GM23338 (cell line): ENCODE measurements around the gene PPP1R3D. TPM values are rescaled to one million over a fixed set of nuclear protein-coding genes. Genes with fewer than 3 reads are reported as not detected.
A peak's percentile ranks its signal among the peaks of the same experiment; 100 is the strongest.

ENCODE experiments used
- ATAC-seq: fragments of 200-7000 bp; cut with Tn5 transposase; 3 replicates; pipeline ENCODE4 v1.9.1; 2020
- DNase-seq: peaks from one replicate; pipeline ENCODE4 v3.0.0-alpha.2; 2015; ENCODE audit warnings: low spot score
- H2AFZ ChIP-seq: fragments of 200-600 bp; sonication (generic); 2 replicates; pipeline ENCODE4 v1.8.0; 2016; ENCODE audit warnings: antibody characterized with exemption, mild to moderate bottlenecking, moderate library complexity
- H3F3A ChIP-seq: fragments of 200-600 bp; sonication (generic); replicated peaks from 2 replicates; pipeline ENCODE4 v1.8.0; 2017; ENCODE audit warnings: antibody characterized with exemption, mixed run types, low read depth
- H3K27ac ChIP-seq: fragments of 200-600 bp; sonication (generic); 2 replicates; pipeline ENCODE4 v1.6.1; 2016; ENCODE audit warnings: low read depth
- H3K27me3 ChIP-seq: fragments of 200-600 bp; sonication (generic); 2 replicates; pipeline ENCODE4 v1.8.0; 2016; ENCODE audit warnings: mild to moderate bottlenecking, mixed run types, moderate library complexity; ENCODE audit not compliant: insufficient read depth
- H3K36me3 ChIP-seq: fragments of 200-600 bp; sonication (generic); 2 replicates; pipeline ENCODE4 v1.8.0; 2016; ENCODE audit warnings: mild to moderate bottlenecking; ENCODE audit not compliant: insufficient read depth
- H3K4me1 ChIP-seq: fragments of 200-600 bp; sonication (generic); 2 replicates; pipeline ENCODE4 v1.8.0; 2016; ENCODE audit warnings: mild to moderate bottlenecking, moderate library complexity; ENCODE audit not compliant: insufficient read depth
- H3K4me2 ChIP-seq: fragments of 200-600 bp; sonication (generic); 2 replicates; pipeline ENCODE4 v1.7.1; 2017; ENCODE audit warnings: mixed run types
- H3K4me3 ChIP-seq: fragments of 200-600 bp; sonication (generic); 2 replicates; pipeline ENCODE4 v1.6.1; 2016; ENCODE audit warnings: mixed run types
- H3K79me2 ChIP-seq: fragments of 200-600 bp; sonication (generic); replicated peaks from 2 replicates; pipeline ENCODE4 v1.8.0; 2017; ENCODE audit warnings: mild to moderate bottlenecking; ENCODE audit not compliant: insufficient read depth
- H3K9me2 ChIP-seq: fragments of 200-600 bp; sonication (generic); 2 replicates; pipeline ENCODE4 v1.8.0; 2017; ENCODE audit not compliant: insufficient read depth
- H4K20me1 ChIP-seq: fragments of 200-600 bp; sonication (generic); replicated peaks from 2 replicates; pipeline ENCODE4 v1.8.0; 2017; ENCODE audit warnings: mild to moderate bottlenecking; ENCODE audit not compliant: insufficient read depth
- H3K27ac Mint-ChIP-seq: 2 replicates; pipeline ENCODE4 v1.8.0; 2020; ENCODE audit warnings: inconsistent platforms, mild to moderate bottlenecking, moderate library complexity, mixed read lengths
- H3K27me3 Mint-ChIP-seq: 3 replicates; pipeline ENCODE4 v1.8.0; 2022; ENCODE audit warnings: low read depth, mild to moderate bottlenecking, moderate library complexity, mixed read lengths, inconsistent platforms; ENCODE audit not compliant: insufficient read depth, poor library complexity
- H3K36me3 Mint-ChIP-seq: 3 replicates; pipeline ENCODE4 v1.8.0; 2021; ENCODE audit warnings: low read depth, mild to moderate bottlenecking, inconsistent platforms, moderate library complexity, mixed read lengths
- H3K4me1 Mint-ChIP-seq: 3 replicates; pipeline ENCODE4 v1.8.0; 2020; ENCODE audit warnings: mild to moderate bottlenecking, inconsistent platforms, mixed read lengths
- H3K4me3 Mint-ChIP-seq: 3 replicates; pipeline ENCODE4 v1.8.0; 2021; ENCODE audit warnings: moderate library complexity, mild to moderate bottlenecking, inconsistent platforms, mixed read lengths
- H3K9me3 Mint-ChIP-seq: 3 replicates; pipeline ENCODE4 v1.8.0; 2020; ENCODE audit warnings: moderate library complexity, mild to moderate bottlenecking, inconsistent platforms, mixed read lengths
- CREB1 ChIP-seq: fragments of 250-450 bp; sonication (Bioruptor Pico); IDR thresholded peaks from 2 replicates; pipeline ENCODE4 v1.5.0; 2020; ENCODE audit warnings: low read depth, mild to moderate bottlenecking, moderate library complexity
- EZH2 ChIP-seq: fragments of 200-600 bp; sonication (generic); IDR thresholded peaks from one replicate; pipeline ENCODE4 v1.8.0; 2017; ENCODE audit warnings: antibody characterized with exemption, mild to moderate bottlenecking, low read depth; ENCODE audit not compliant: unreplicated experiment
- EZH2phosphoT487 ChIP-seq: fragments of 200-600 bp; sonication (generic); IDR thresholded peaks from one replicate; pipeline ENCODE4 v1.8.1; 2018; ENCODE audit warnings: antibody characterized with exemption; ENCODE audit not compliant: unreplicated experiment
- JUNB ChIP-seq: IDR thresholded peaks from one replicate; pipeline ENCODE4 v1.6.1; 2016; ENCODE audit warnings: antibody characterized with exemption; ENCODE audit not compliant: unreplicated experiment
- POLR2AphosphoS5 ChIP-seq: IDR thresholded peaks from 2 replicates; pipeline ENCODE4 v1.6.1; 2016; ENCODE audit warnings: antibody characterized with exemption, low read depth
- STAT1 ChIP-seq: IDR thresholded peaks from one replicate; pipeline ENCODE4 v1.6.1; 2016; ENCODE audit warnings: antibody characterized with exemption; ENCODE audit not compliant: unreplicated experiment
- polyA plus RNA-seq: library from polyadenylated mRNA; unstranded; fragments of >200 nt; fragmentation: Nextera tagmentation; extraction: Ambion mirVana; gene quantifications from 2 replicates; pipeline ENCODE4 v1.2.1, GENCODE V29; 2016
- total RNA-seq: library from RNA; depleted of rRNA; stranded (reverse); fragments of >200 nt; shearing (Covaris generic); gene quantifications from 2 replicates; pipeline ENCODE4 v1.2.3, GENCODE V29; 2014
- TF ChIP-seq, protein P1 (sequence below): IDR thresholded peaks from 2 replicates; pipeline ENCODE4 v1.6.1; 2016; ENCODE audit warnings: antibody characterized with exemption
- TF ChIP-seq, protein P2 (sequence below): IDR thresholded peaks from one replicate; pipeline ENCODE4 v1.6.1; 2018; ENCODE audit warnings: antibody characterized with exemption; ENCODE audit not compliant: unreplicated experiment
- TF ChIP-seq, protein P3 (sequence below), 2 experiments: fragments of 200-600 bp in 1 of 2; sonication (generic) in 1 of 2; conservative IDR thresholded peaks; 2 replicates each; pipeline versions ENCODE4 v1.5.1 to v1.6.1; 2016 to 2017; ENCODE audit warnings: antibody characterized with exemption in 2 of 2, low read depth in 2 of 2, mild to moderate bottlenecking in 2 of 2, moderate library complexity in 1 of 2

PPP1R3D gene
- total and polyA plus RNA-seq, 2 experiments from 2014 or later: 1.4 to 3.0 TPM

DNA sequence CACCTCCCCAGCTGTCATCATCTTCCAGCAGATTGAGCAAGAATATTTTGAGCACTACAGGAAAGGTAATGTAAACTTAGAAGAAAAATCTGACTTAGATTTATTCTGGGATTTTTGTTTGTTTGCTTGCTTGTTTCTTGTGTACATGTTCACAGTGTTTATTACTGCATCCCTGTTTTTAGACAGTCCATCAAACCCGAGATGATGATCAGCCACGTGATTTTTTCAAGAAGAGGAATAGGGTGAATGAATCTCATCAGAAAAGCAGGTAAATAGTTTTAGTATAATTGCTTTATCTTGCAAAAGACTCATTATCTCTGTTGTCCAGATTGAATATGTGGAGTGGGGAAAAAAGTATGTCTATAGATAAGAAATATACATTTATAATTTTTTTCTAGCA, 2.1 kb upstream of the PPP1R3D start:
- H3K27me3 Mint-ChIP-seq: peaks cover 24% of the 10 kb centered on the region
- TF ChIP-seq EZH2phosphoT487: no peak
- TF ChIP-seq CREB1 (CRISPR knock-in tag): no peak
- no peak for TF ChIP-seq JUNB
- TF ChIP-seq EZH2: no peak
- TF ChIP-seq STAT1: no peak
- TF ChIP-seq, protein P1, sequence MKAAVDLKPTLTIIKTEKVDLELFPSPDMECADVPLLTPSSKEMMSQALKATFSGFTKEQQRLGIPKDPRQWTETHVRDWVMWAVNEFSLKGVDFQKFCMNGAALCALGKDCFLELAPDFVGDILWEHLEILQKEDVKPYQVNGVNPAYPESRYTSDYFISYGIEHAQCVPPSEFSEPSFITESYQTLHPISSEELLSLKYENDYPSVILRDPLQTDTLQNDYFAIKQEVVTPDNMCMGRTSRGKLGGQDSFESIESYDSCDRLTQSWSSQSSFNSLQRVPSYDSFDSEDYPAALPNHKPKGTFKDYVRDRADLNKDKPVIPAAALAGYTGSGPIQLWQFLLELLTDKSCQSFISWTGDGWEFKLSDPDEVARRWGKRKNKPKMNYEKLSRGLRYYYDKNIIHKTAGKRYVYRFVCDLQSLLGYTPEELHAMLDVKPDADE: no peak
- TF ChIP-seq POLR2AphosphoS5: no peak
- TF ChIP-seq, protein P2, sequence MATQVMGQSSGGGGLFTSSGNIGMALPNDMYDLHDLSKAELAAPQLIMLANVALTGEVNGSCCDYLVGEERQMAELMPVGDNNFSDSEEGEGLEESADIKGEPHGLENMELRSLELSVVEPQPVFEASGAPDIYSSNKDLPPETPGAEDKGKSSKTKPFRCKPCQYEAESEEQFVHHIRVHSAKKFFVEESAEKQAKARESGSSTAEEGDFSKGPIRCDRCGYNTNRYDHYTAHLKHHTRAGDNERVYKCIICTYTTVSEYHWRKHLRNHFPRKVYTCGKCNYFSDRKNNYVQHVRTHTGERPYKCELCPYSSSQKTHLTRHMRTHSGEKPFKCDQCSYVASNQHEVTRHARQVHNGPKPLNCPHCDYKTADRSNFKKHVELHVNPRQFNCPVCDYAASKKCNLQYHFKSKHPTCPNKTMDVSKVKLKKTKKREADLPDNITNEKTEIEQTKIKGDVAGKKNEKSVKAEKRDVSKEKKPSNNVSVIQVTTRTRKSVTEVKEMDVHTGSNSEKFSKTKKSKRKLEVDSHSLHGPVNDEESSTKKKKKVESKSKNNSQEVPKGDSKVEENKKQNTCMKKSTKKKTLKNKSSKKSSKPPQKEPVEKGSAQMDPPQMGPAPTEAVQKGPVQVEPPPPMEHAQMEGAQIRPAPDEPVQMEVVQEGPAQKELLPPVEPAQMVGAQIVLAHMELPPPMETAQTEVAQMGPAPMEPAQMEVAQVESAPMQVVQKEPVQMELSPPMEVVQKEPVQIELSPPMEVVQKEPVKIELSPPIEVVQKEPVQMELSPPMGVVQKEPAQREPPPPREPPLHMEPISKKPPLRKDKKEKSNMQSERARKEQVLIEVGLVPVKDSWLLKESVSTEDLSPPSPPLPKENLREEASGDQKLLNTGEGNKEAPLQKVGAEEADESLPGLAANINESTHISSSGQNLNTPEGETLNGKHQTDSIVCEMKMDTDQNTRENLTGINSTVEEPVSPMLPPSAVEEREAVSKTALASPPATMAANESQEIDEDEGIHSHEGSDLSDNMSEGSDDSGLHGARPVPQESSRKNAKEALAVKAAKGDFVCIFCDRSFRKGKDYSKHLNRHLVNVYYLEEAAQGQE: no peak
- H3K9me3 Mint-ChIP-seq: peaks cover 12% of the 10 kb centered on the region
- H3K9me2 ChIP-seq: no peaks in the 10 kb centered on the region
- ATAC-seq (no peak), DNase-seq (no peak)
- no peak overlapping the region for H2AFZ ChIP-seq
- peaks cover 23% of the 10 kb centered on the region for H3K4me1 Mint-ChIP-seq
- H3K36me3 ChIP-seq: peaks cover 16% of the 10 kb centered on the region; the same call in 1 of the 2 replicates
- no peak overlapping the region for H3K4me2 ChIP-seq
- peaks cover 22% of the 10 kb centered on the region for H3K27me3 ChIP-seq
- H3K79me2 ChIP-seq: peaks cover 12% of the 10 kb centered on the region; the same call in 1 of the 2 replicates
- no peak overlapping the region for H3K4me3 Mint-ChIP-seq
- peaks cover 27% of the 10 kb centered on the region for H3K36me3 Mint-ChIP-seq
- H3K4me1 ChIP-seq: peaks cover 14% of the 10 kb centered on the region
- no peak overlapping the region for H3K27ac ChIP-seq
- H3F3A ChIP-seq: no peaks in the 10 kb centered on the region
- no peak overlapping the region for H3K27ac Mint-ChIP-seq
- H3K4me3 ChIP-seq: no peak overlapping the region
- 0 out of 2 replicates have a peak, but pooled peaks cover 5% of the 10 kb centered on the region for H4K20me1 ChIP-seq

DNA sequence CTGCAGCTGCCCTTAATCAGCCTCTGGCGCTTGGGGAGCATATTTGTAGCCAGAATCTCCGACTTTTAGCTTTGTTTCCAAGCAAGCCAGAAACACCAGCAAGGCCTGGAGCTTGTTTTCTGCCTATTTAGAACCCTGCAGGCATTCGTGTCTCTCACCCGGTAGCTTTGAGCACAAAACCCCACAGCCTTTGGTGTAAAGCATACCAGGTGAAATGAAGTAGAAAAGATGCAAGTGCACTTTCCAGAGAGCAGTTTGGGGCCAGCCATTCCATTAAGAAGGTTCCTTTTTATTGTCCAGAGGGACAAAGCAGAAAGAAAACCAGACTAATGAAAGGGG, 820 bp upstream of the PPP1R3D start:
- ATAC-seq: peak; percentile 4; the same call in 2 of the 3 replicates
- peak overlapping the region; percentile 74 for H3K4me3 ChIP-seq
- Mint-ChIP-seq H3K27ac (peak overlapping the region; percentile 98), H3K9me3 (peaks cover 12% of the 10 kb centered on the region), H3K4me3 (peak overlapping the region; percentile 92), H3K27me3 (peaks cover 24% of the 10 kb centered on the region), H3K4me1 (peaks cover 20% of the 10 kb centered on the region), H3K36me3 (peaks cover 27% of the 10 kb centered on the region)
- H3K9me2 ChIP-seq: no peaks in the 10 kb centered on the region
- no peaks in the 10 kb centered on the region for H3F3A ChIP-seq
- H3K4me2 ChIP-seq: peak overlapping the region; percentile 86
- H2AFZ ChIP-seq: peak overlapping the region; percentile 94
- peaks cover 35% of the 10 kb centered on the region for H3K27me3 ChIP-seq
- peaks cover 11% of the 10 kb centered on the region; the same call in 1 of the 2 replicates for H4K20me1 ChIP-seq
- peaks cover 14% of the 10 kb centered on the region for H3K4me1 ChIP-seq
- H3K36me3 ChIP-seq: peaks cover 16% of the 10 kb centered on the region; the same call in 1 of the 2 replicates
- no peak for TF ChIP-seq STAT1
- TF ChIP-seq CREB1 (CRISPR knock-in tag): no peak
- TF ChIP-seq, protein P3, sequence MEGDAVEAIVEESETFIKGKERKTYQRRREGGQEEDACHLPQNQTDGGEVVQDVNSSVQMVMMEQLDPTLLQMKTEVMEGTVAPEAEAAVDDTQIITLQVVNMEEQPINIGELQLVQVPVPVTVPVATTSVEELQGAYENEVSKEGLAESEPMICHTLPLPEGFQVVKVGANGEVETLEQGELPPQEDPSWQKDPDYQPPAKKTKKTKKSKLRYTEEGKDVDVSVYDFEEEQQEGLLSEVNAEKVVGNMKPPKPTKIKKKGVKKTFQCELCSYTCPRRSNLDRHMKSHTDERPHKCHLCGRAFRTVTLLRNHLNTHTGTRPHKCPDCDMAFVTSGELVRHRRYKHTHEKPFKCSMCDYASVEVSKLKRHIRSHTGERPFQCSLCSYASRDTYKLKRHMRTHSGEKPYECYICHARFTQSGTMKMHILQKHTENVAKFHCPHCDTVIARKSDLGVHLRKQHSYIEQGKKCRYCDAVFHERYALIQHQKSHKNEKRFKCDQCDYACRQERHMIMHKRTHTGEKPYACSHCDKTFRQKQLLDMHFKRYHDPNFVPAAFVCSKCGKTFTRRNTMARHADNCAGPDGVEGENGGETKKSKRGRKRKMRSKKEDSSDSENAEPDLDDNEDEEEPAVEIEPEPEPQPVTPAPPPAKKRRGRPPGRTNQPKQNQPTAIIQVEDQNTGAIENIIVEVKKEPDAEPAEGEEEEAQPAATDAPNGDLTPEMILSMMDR (conservative IDR thresholded peaks at IDR 0.05; ENCODE audit: low read depth in 2 of 2): no peak
- TF ChIP-seq, protein P2: no peak
- no peak for DNase-seq
- peaks cover 12% of the 10 kb centered on the region; the same call in 1 of the 2 replicates for H3K79me2 ChIP-seq
- peak overlapping the region; percentile 92 for H3K27ac ChIP-seq
